Lung (tissue), 12 donors: ENCODE data around the gene EDN2. TPM values are rescaled to one million over a fixed set of nuclear protein-coding genes. Genes with fewer than 3 reads are reported as not detected.

Source experiments
- ATAC-seq: fragments of 200-7000 bp; cut with Tn5 transposase; one replicate; pipeline ENCODE4 v1.9.1; 2020; ENCODE audit warnings: moderate number of reproducible peaks; ENCODE audit not compliant: insufficient read depth, low FRiP score
- DNase-seq, 3 donors: peaks; one replicate each; pipeline ENCODE4 v3.0.0-alpha.2; 2013 to 2017
- H3K27ac ChIP-seq, 2 donors: one replicate each; pipeline ENCODE4 v1.5.1; 2013; ENCODE audit warnings: mild to moderate bottlenecking in 2 of 2, moderate library complexity in 2 of 2, control low read depth in 1 of 2, inconsistent platforms in 1 of 2, low read depth in 1 of 2, low read length in 1 of 2
- H3K27me3 ChIP-seq, 3 donors: one replicate each; pipeline ENCODE4 v1.5.1; 2013; ENCODE audit warnings: low read length in 2 of 3; ENCODE audit not compliant: control insufficient read depth in 3 of 3, insufficient read depth in 3 of 3
- H3K36me3 ChIP-seq, 4 donors: one replicate each; pipeline ENCODE4 v1.5.1; 2013; ENCODE audit warnings: low read length in 4 of 4, mild to moderate bottlenecking in 1 of 4, moderate library complexity in 1 of 4; ENCODE audit not compliant: control insufficient read depth in 4 of 4, insufficient read depth in 4 of 4
- H3K4me1 ChIP-seq, 5 donors: one replicate each; pipeline ENCODE4 v1.5.1; 2013; ENCODE audit warnings: low read length in 5 of 5, mild to moderate bottlenecking in 2 of 5, moderate library complexity in 1 of 5; ENCODE audit not compliant: control insufficient read depth in 5 of 5, insufficient read depth in 5 of 5
- H3K4me3 ChIP-seq: one replicate; pipeline ENCODE4 v1.5.1; 2013; ENCODE audit warnings: mild to moderate bottlenecking, control low read depth, moderate library complexity
- H3K9ac ChIP-seq, 2 donors: one replicate each; pipeline ENCODE4 v1.5.1; 2013; ENCODE audit warnings: low read length in 2 of 2, control low read depth in 1 of 2; ENCODE audit not compliant: insufficient read depth in 1 of 2
- H3K9me3 ChIP-seq, 4 donors: one replicate each; pipeline ENCODE4 v1.5.1; 2013; ENCODE audit warnings: low read length in 3 of 4, mild to moderate bottlenecking in 1 of 4, moderate library complexity in 1 of 4; ENCODE audit not compliant: control insufficient read depth in 4 of 4, insufficient read depth in 3 of 4
- WGBS, 2 donors: extraction: QIAGEN DNeasy Blood & Tissue Kit; methylation state at CpG; one replicate each; pipeline ENCODE4 v1.1.7; 2013; 5-methylcytosine and 5-hydroxymethylcytosine counted together
- polyA plus RNA-seq, 2 donors: library from polyadenylated mRNA; stranded (reverse); fragments of 200-250 nt; gene quantifications; one replicate each; pipeline ENCODE4 v1.2.1, GENCODE V29; 2013
- total RNA-seq, 2 donors: library from RNA; depleted of rRNA in 1 of 2; stranded (reverse); fragments of >200 nt in 1 of 2; gene quantifications; one replicate each; pipeline ENCODE4 v1.2.1, GENCODE V29; 2014 to 2021
- TF ChIP-seq, protein P1 (sequence below): IDR thresholded peaks from 2 replicates; pipeline ENCODE4 v1.5.1; 2012; ENCODE audit warnings: mild to moderate bottlenecking; ENCODE audit errors: control extremely low read depth, extremely low read depth
- donor health status: control.
- donor health status: control.
- donor health status: Bipolar disorder and iron deficiency.
- donor health status: healthy.
- donor health status: DM: yes; HTN: yes; CAD: no.

The EDN2 gene
- total and polyA plus RNA-seq, 4 donors, result 0.85 to 15.2 (median 2.4) TPM

DNA sequence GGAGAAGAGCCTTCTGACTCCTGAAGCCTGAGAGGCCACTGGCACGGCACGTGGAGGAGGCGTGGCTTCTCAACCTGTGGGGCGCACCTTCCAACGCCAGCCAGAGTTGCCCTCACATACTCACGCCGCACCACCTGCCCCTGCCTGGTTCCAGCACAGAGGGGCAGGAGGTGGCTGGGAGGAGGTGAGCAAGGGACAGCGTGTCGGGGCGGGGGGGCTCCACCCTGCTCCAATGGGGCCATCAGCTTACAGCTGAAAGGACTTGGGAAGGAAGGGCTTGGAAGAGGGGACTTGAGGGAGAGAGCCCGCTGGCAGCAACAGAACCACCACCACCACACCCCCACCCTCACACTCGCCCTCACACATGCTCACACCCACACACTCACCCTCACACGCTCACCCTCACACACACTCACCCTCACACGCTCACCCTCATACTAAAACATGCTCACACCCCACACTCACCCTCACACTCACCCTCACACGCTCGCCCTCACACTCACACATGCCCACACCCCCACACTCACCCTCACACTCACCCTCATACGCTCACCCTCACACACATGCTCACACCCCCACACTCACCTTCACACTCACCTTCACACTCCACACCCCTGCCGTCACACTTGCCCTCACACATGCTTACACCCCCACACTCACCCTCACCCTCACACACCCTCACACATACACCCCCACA lies 41.6 kb upstream of the EDN2 start:
- no peak overlapping the region for H3K4me3 ChIP-seq
- H3K4me1 ChIP-seq, result peaks cover 0 to 8% (median 0%) of the 10 kb centered on the region in 5 donors
- no peaks in the 10 kb centered on the region for H3K9me3 ChIP-seq
- no peak overlapping the region for H3K9ac ChIP-seq
- no peaks in the 10 kb centered on the region for H3K36me3 ChIP-seq
- DNase-seq (no peak), ATAC-seq (no peak)
- H3K27me3 ChIP-seq, result no peaks in the 10 kb centered on the region
- TF ChIP-seq, protein P1, sequence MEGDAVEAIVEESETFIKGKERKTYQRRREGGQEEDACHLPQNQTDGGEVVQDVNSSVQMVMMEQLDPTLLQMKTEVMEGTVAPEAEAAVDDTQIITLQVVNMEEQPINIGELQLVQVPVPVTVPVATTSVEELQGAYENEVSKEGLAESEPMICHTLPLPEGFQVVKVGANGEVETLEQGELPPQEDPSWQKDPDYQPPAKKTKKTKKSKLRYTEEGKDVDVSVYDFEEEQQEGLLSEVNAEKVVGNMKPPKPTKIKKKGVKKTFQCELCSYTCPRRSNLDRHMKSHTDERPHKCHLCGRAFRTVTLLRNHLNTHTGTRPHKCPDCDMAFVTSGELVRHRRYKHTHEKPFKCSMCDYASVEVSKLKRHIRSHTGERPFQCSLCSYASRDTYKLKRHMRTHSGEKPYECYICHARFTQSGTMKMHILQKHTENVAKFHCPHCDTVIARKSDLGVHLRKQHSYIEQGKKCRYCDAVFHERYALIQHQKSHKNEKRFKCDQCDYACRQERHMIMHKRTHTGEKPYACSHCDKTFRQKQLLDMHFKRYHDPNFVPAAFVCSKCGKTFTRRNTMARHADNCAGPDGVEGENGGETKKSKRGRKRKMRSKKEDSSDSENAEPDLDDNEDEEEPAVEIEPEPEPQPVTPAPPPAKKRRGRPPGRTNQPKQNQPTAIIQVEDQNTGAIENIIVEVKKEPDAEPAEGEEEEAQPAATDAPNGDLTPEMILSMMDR, result no peak
- no peak overlapping the region for H3K27ac ChIP-seq
- 83 to 96% methylated on average over 18 of the region's 18 CpGs for WGBS, 2 donors

DNA sequence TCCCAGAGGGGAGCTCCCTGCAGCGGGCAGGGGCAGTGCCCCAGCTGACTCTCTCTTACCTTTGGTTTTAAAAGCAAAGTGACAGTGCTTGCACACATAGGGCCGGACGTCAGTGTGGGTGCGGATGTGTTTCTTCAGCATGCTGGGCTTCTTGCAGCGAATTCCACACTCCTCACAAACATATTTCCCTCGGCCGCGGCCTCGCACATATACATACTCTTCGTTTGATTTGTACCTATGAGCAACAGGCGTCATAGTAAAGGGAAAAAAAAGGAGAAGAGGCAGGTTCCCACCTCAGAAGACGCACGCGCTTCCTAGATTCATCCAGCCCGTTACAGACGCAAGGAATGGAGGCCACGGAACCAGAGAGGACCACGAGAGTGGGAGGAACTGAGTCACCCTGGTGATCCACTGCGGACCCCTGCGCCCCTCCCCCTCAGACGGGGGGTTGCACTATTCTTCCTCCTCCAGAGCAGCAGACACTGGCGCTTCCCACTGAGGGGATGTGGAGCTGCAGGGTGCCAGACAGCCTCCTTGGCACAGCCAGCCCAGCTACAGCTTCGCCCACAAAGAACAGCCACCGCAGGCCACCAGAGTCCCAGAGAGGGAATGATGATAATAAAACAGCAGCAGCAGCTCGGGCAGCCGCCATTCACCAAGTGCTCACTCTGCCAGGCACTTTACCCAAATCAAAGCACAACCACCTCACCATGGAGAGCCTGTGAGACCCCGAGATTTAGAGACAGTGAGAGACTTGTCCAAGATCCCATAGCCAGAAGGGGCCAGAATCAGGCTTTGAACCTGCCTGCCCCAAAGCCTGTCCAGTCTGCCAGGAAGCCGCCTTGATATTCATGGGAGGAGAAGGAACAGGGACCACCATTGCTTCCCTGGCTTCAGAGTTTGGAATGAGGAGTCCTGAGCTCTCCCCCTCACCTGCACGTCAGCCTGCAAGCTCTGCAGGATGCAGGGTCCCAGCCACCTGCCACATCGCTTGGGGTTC lies 40.5 kb upstream of the EDN2 start:
- DNase-seq (no peak), ATAC-seq (no peak)
- no peaks in the 10 kb centered on the region for H3K27me3 ChIP-seq
- H3K4me1 ChIP-seq, result peaks cover 0 to 8% (median 0%) of the 10 kb centered on the region in 5 donors
- H3K27ac ChIP-seq, result no peak overlapping the region
- no peak overlapping the region for H3K4me3 ChIP-seq
- H3K9ac ChIP-seq, result no peak overlapping the region
- WGBS, 2 donors, result 91 to 93% methylated on average over 30 of the region's 30 CpGs
- H3K36me3 ChIP-seq, result no peaks in the 10 kb centered on the region
- TF ChIP-seq, protein P1, result no peak
- H3K9me3 ChIP-seq, result no peaks in the 10 kb centered on the region

DNA sequence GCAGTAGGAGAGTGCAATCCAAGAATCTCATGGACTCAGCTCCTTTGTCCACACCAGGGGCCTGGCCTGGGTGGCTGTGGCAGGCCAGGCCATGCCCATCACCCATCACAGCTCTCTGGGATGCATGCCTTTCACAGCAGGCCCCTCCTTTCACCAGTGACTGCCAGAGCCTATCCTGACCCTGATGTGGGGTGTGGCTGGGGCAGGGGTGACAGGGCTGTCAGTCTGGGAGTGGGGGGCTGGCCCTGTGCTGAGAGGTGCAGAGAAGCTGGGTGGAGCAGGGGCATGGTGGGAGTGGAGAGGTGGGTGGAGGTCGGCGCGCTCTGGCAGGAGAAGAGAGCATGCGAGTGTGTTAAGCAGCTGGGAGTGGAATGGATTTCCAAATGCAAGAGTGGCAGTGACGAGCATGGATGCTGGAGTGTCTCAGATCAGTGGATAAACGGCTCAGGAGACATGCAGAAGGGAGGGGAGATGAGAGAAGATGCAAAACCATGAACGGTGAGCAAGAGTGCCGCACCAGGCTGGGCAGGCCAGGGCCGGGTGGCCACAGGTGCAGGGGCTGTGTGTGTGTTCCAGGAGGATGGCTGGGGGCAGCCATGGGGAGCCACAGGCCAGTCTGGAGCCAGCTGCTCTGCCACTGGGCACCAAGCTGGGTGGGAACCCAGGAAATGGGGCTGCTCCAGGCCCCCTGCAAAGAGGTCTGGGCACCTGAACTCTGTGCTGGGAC lies 39.6 kb upstream of the EDN2 start:
- Histone ChIP-seq H3K36me3 (no peaks in the 10 kb centered on the region), H3K27me3 (no peaks in the 10 kb centered on the region), H3K4me1 (peaks cover 0 to 8% (median 0%) of the 10 kb centered on the region in 5 donors), H3K9ac (no peak overlapping the region), H3K9me3 (no peaks in the 10 kb centered on the region), H3K27ac (no peak overlapping the region), H3K4me3 (no peak overlapping the region)
- TF ChIP-seq, protein P1, result no peak
- no peak for ATAC-seq
- DNase-seq, result no peak
- 85 to 87% methylated on average over 9 of the region's 9 CpGs for WGBS, 2 donors
